Colonic mucosa (tissue), 4 donors: Measurements from ENCODE around the gene RNU11. TPM values are rescaled to one million over a fixed set of nuclear protein-coding genes. Genes with fewer than 3 reads are reported as not detected.
"Not testable (repeated sequence)": the region's sequence is repeated elsewhere in the genome, so short reads cannot be mapped to it uniquely, and the experiment has no call there.

Experiments used
- DNase-seq: peaks from one replicate; pipeline ENCODE4 v3.0.0-alpha.2; 2020
- H3K27ac ChIP-seq: fragments of 200-600 bp; one replicate; pipeline ENCODE4 v1.8.0; 2021
- H3K27me3 ChIP-seq: fragments of 200-600 bp; one replicate; pipeline ENCODE4 v1.8.0; 2021
- H3K36me3 ChIP-seq: fragments of 200-600 bp; one replicate; pipeline ENCODE4 v1.8.0; 2021
- H3K4me1 ChIP-seq: fragments of 200-600 bp; one replicate; pipeline ENCODE4 v1.8.0; 2021; ENCODE audit warnings: mild to moderate bottlenecking
- H3K4me3 ChIP-seq: fragments of 200-600 bp; one replicate; pipeline ENCODE4 v1.8.0; 2021
- H3K9ac ChIP-seq, 2 donors: one replicate each; pipeline ENCODE4 v1.7.0; 2013; ENCODE audit warnings: control low read depth in 2 of 2, low read depth in 2 of 2, low read length in 2 of 2
- H3K9me3 ChIP-seq: fragments of 200-600 bp; one replicate; pipeline ENCODE4 v1.8.0; 2021
- intact Hi-C: fragments of 100-400 bp; cut with DNase I; formaldehyde crosslinking; loops from one replicate; pipeline ENCODE4 v1.14.1; 2022
- total RNA-seq, 2 donors: library from RNA; stranded (reverse); fragmentation: NEBNext Ultra II Directional in 1 of 2; extraction: Animal tissue kit (Norgen Biotek cat#: 25700) in 1 of 2; gene quantifications; one replicate each; pipeline ENCODE4 v1.2.1, GENCODE V29; 2021
- TF ChIP-seq, protein P1 (sequence below): fragments of 200-600 bp; IDR thresholded peaks from one replicate; pipeline ENCODE4 v1.8.0; 2022; ENCODE audit warnings: antibody characterized with exemption, mild to moderate bottlenecking
- donor health status: healthy.
- donor health status: DM: no; HTN: no; CAD: no.
- donor health status: DM: no; HTN: no; CAD: no.

RNU11 gene
- total RNA-seq, 2 donors from 2014 or later = not detected

DNA sequence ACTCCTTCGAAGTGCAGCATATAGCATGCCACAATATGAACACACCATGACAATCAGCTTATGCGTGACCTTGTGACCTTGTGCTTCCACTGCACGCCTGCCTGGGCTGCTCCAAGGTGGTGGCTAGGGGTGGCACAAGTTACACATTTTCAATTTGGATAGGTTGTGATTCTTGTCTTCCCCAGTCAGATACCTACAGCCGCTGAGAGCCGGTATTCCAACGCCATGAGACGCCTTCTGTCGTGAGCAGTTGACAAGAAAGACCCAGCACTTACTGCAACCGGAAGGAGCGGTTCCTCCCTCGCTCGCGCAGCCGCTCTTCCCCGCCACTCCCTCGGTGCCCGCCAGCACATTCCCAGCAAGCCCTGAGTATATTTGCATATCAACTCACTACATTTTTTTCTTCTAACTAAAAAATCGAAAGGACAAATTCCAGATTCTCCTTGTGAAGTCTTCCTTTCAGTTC is 359 bp upstream of the RNU11 start:
- peak; percentile 93 for DNase-seq
- Histone ChIP-seq H3K4me3 (peak overlapping the region; percentile 27), H3K4me1 (peaks cover 11% of the 10 kb centered on the region), H3K27me3 (no peaks in the 10 kb centered on the region), H3K9me3 (no peaks in the 10 kb centered on the region), H3K27ac (peak overlapping the region; percentile 90), H3K9ac (peak overlapping the region; percentile 63 to 73), H3K36me3 (no peaks in the 10 kb centered on the region)
- intact Hi-C loops = no loop called here
- TF ChIP-seq, protein P1, sequence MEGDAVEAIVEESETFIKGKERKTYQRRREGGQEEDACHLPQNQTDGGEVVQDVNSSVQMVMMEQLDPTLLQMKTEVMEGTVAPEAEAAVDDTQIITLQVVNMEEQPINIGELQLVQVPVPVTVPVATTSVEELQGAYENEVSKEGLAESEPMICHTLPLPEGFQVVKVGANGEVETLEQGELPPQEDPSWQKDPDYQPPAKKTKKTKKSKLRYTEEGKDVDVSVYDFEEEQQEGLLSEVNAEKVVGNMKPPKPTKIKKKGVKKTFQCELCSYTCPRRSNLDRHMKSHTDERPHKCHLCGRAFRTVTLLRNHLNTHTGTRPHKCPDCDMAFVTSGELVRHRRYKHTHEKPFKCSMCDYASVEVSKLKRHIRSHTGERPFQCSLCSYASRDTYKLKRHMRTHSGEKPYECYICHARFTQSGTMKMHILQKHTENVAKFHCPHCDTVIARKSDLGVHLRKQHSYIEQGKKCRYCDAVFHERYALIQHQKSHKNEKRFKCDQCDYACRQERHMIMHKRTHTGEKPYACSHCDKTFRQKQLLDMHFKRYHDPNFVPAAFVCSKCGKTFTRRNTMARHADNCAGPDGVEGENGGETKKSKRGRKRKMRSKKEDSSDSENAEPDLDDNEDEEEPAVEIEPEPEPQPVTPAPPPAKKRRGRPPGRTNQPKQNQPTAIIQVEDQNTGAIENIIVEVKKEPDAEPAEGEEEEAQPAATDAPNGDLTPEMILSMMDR = no peak

DNA sequence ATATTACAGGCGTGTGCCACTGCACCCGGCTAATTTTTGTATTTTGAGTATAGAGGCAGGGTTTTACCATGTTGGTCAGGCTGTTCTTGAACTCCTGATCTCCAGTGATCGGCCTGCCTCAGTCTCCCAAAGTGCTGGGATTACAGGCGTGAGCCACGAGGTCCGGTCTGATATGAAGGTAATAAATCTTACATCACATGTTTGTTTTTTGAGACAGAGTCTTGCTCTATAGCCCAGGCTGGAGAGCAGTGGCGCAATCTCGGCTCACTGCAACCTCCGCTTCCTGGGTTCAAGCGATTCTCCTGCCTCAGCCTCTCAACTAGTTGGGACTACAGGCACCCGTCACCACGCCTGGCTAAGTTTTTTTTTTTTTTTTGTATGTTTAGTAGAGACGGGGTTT is 4.7 kb downstream of the RNU11 start:
- not testable (repeated sequence) for H3K27ac ChIP-seq, DNase-seq, H3K9me3 ChIP-seq, H3K27me3 ChIP-seq, H3K36me3 ChIP-seq, H3K4me1 ChIP-seq, H3K4me3 ChIP-seq, H3K9ac ChIP-seq
- intact Hi-C loops = loop anchor here (5.0 kb wide), 1 partner anchor 224 kb away; no protein-coding TSS in a partner anchor

DNA sequence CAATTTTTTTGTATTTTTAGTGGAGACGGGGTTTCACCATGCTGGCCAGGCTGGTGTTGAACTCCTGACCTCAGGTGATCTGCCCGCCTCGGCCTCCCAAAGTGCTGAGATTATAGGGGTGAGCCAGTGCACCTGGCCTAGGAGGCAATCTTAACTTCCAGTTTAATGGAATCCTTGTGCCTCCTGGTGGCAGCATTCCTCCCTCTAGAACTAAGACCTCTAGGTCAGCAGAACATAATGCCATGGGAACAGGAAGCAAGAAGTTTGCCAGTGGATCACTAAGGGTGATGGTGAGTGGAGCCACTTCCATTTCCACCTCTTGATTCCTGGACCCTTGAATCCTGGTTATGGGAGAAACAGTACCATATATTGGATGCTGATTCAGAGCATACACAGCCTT is 5.5 kb downstream of the RNU11 start:
- intact Hi-C loops = loop anchor here (5.0 kb wide), 1 partner anchor 223 kb away; no protein-coding TSS in a partner anchor

DNA sequence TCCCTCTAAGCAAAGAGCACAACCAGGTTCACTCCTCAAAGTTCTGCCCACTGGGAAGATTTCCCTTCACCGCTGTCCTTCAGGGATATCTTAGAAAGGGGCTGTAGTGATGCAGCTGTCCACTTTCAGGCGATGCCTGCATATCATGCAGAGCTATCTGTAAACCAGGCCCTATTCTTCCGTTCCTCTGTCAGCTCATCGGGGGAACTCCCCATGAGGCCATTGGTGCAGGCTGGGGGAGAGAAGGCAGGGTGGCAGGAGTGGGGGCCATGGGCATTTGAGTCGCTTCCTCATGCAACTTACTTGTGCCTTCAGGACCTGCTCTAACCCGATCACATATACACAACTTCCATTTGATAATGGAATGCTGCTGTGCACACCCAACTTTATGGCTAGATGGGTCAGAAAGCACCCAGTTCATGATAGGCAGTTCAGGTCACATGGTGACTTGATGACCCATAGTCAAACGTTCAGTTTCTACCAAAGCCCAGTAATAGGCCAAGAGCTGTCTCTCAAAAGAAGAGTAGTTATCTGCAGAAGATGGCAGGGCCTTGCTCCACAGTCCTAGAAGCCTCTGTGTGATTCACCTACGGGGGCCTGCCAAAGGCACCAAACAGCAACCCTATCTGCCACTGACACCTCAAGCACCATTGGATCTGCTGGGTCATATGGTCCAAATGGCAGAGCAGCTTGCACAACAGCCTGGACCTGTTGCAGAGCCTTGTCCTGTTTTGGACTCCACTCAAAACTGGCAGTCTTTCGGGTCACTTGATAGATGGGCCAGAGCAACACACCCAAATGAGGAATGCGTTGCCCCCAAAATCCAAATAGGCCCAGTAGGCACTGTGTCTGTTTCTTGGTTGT is 7.3 kb downstream of the RNU11 start:
- H3K9ac ChIP-seq, H3K36me3 ChIP-seq, H3K27ac ChIP-seq, H3K27me3 ChIP-seq, H3K9me3 ChIP-seq, intact Hi-C loops, H3K4me3 ChIP-seq, DNase-seq, H3K4me1 ChIP-seq: not testable (repeated sequence)

More for the DNA sequence above, 5.5 kb downstream of the RNU11 start:
- not testable (repeated sequence) for H3K27ac ChIP-seq, H3K36me3 ChIP-seq, H3K4me1 ChIP-seq, H3K9ac ChIP-seq, H3K9me3 ChIP-seq, H3K27me3 ChIP-seq, H3K4me3 ChIP-seq
- DNase-seq = peak; percentile 46

DNA sequence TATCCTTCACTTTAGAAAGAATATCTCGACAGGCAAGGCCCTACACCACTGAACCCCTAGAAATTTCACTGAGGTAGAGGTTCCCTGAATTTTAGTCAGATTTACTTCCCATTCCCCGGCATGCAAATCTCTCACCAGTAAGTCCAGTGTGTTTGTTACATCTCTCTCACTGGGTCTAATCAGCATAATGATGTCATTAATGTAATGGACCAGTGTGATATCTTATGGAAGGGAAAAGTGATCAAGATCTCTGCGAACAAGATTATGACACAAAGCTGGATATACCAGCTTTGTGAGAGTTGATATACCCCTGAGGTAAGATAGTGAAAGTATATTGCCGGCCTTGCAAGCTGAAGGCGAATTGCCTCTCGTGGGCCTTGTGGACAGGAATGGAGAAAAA is 7.9 kb downstream of the RNU11 start:
- no peaks in the 10 kb centered on the region for H3K4me1 ChIP-seq
- TF ChIP-seq, protein P1 = no peak
- intact Hi-C loops = no loop called here

DNA sequence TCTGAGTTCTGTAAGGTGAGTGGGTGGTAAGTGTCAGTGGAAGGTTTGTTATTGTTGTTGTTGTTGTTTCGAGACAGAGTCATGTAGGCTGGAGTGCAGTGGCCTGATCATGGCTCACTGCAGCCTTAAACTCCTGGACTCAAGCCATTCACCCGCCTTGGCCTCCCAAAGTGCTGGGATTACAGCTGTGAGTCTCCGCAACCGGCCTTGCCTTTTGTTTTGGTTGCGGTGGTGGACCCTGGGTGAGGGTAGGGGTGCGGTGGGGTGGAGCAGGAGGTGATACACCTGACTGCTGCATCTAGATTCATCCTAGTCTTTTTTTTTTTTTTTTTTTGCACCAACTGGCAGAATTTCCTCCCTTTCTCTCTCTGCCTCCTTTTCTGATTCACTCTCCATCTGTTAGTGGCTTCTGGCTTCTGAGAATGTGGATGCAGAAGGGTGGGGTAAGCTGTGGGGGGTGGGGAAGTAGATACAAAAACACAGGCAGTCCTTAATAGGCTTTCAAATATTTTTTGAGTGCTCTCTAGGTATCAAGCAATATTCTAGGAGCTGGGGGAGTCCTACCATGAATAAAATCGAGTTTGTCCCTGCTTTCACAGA is 15.6 kb downstream of the RNU11 start:
- TF ChIP-seq, protein P1 = no peak
- intact Hi-C loops = no loop called here
- Histone ChIP-seq H3K36me3 (no peaks in the 10 kb centered on the region), H3K4me3 (no peak overlapping the region), H3K27ac (no peak overlapping the region), H3K9me3 (no peaks in the 10 kb centered on the region), H3K27me3 (no peaks in the 10 kb centered on the region), H3K4me1 (no peaks in the 10 kb centered on the region), H3K9ac (no peak overlapping the region)
- no peak for DNase-seq

More for the DNA sequence above, 7.9 kb downstream of the RNU11 start:
- H3K4me3 ChIP-seq = no peak overlapping the region
- H3K27me3 ChIP-seq = no peaks in the 10 kb centered on the region
- H3K9ac ChIP-seq = no peak overlapping the region
- H3K9me3 ChIP-seq = no peaks in the 10 kb centered on the region
- no peak for DNase-seq
- H3K27ac ChIP-seq = no peak overlapping the region
- H3K36me3 ChIP-seq = no peaks in the 10 kb centered on the region

DNA sequence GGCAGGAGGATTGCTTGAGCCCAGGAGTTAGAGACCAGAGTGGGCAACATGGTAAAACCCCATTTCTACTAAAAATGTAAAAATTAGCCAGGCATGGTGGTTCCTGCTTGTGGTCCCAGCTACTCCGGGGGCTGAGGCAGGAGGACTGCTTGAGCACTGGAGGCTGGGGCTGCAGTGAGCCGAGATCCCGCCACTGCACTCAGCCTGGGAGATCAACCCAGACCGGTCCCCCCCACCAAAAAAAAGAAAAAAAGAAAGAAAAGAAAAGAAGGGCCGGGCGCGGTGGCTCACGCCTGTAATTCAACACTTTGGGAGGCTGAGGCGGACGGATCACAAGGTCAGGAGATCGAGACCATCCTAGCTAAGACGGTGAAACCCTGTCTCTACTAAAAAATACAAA is 18.4 kb downstream of the RNU11 start:
- DNase-seq = no peak
- Histone ChIP-seq H3K36me3 (no peaks in the 10 kb centered on the region), H3K4me1 (no peaks in the 10 kb centered on the region), H3K4me3 (no peak overlapping the region), H3K27ac (no peak overlapping the region), H3K9ac (no peak overlapping the region), H3K9me3 (no peaks in the 10 kb centered on the region), H3K27me3 (no peaks in the 10 kb centered on the region)
- TF ChIP-seq, protein P1 = no peak
- intact Hi-C loops = no loop called here
